Loucy (cell line): ENCODE data around the gene LRP10.

Experiments
- EZH2phosphoT487 ChIP-seq: fragments of 200-600 bp; IDR thresholded peaks from 2 replicates; pipeline ENCODE4 v1.6.1; 2018; ENCODE audit warnings: antibody characterized with exemption, mild to moderate bottlenecking, moderate library complexity, borderline replicate concordance
- TF ChIP-seq, protein P1 (sequence below): fragments of 200-600 bp; sonication (generic); conservative IDR thresholded peaks from 2 replicates; pipeline ENCODE4 v1.5.1; 2014; ENCODE audit warnings: mild to moderate bottlenecking, antibody characterized with exemption, low read length

DNA sequence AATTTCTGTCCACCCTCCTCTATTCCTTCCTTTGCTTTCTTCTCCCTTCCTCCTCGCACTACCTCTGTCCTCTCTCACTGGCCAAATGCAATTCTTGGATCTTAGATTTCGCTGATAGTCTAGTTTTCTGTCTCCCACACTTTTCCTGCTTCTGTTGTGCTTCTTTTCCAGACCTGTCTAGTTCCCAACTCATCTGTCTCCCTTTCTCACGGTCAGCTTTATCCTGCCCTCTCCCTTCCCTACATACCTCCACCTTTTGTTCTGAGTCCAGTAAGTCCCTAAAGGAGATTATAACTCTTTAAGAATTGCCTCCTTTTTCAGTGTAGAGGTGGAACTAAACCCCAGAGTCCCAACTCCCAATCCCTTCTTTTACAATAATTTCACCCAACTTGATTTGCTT is 36.0 kb upstream of the LRP10 start:
- TF ChIP-seq, protein P1, sequence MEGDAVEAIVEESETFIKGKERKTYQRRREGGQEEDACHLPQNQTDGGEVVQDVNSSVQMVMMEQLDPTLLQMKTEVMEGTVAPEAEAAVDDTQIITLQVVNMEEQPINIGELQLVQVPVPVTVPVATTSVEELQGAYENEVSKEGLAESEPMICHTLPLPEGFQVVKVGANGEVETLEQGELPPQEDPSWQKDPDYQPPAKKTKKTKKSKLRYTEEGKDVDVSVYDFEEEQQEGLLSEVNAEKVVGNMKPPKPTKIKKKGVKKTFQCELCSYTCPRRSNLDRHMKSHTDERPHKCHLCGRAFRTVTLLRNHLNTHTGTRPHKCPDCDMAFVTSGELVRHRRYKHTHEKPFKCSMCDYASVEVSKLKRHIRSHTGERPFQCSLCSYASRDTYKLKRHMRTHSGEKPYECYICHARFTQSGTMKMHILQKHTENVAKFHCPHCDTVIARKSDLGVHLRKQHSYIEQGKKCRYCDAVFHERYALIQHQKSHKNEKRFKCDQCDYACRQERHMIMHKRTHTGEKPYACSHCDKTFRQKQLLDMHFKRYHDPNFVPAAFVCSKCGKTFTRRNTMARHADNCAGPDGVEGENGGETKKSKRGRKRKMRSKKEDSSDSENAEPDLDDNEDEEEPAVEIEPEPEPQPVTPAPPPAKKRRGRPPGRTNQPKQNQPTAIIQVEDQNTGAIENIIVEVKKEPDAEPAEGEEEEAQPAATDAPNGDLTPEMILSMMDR, result no peak
- no peak for TF ChIP-seq EZH2phosphoT487
